ENCODE measurements around the gene SFSWAP. TPM values are rescaled to one million over a fixed set of nuclear protein-coding genes. Genes with fewer than 3 reads are reported as not detected.

SFSWAP gene
- total RNA-seq, 2 experiments from 2014 or later: 65.5 to 67.8 TPM

GRCh38 chr12:131834798-131835615 lies 124.1 kb downstream of the SFSWAP start:
- Mint-ChIP-seq H3K27me3 (peaks cover 22% of the 10 kb centered on the region), H3K4me1 (peaks cover 1% of the 10 kb centered on the region), H3K36me3 (no peaks in the 10 kb centered on the region), H3K27ac (no peak overlapping the region), H3K4me3 (no peak overlapping the region), H3K9me3 (no peaks in the 10 kb centered on the region)
- no peak for DNase-seq
- POLR2A ChIA-PET: interaction anchor here (2.5 kb wide), 1 partner anchor 115 kb away, joined by 6 read pairs; the partner anchor contains the start of gene EP400
- no peak for ATAC-seq (ENCODE audit: low read depth)

- POLR2A ChIA-PET: interaction anchor here (2.5 kb wide), 1 partner anchor 114 kb away, joined by 6 read pairs; the partner anchor contains the start of gene EP400
- H3K27ac Mint-ChIP-seq: no peak overlapping the region
- no peak for DNase-seq
- no peak for ATAC-seq (ENCODE audit: low read depth)
- H3K4me3 Mint-ChIP-seq: no peak overlapping the region
- H3K9me3 Mint-ChIP-seq: no peaks in the 10 kb centered on the region
- peaks cover 1% of the 10 kb centered on the region for H3K4me1 Mint-ChIP-seq
- H3K27me3 Mint-ChIP-seq: peaks cover 20% of the 10 kb centered on the region
- no peaks in the 10 kb centered on the region for H3K36me3 Mint-ChIP-seq
These were observed 124.8 kb downstream of the SFSWAP start for GRCh38 chr12:131835616-131836171.

- ATAC-seq (ENCODE audit: low read depth): no peak
- Mint-ChIP-seq H3K9me3 (no peaks in the 10 kb centered on the region), H3K36me3 (no peaks in the 10 kb centered on the region), H3K27me3 (peaks cover 15% of the 10 kb centered on the region), H3K27ac (no peak overlapping the region), H3K4me1 (no peaks in the 10 kb centered on the region), H3K4me3 (no peak overlapping the region)
- POLR2A ChIA-PET: interaction anchor here (2.5 kb wide), 1 partner anchor 113 kb away, joined by 6 read pairs; the partner anchor contains the start of gene EP400
- no peak for DNase-seq
These were observed 125.3 kb downstream of the SFSWAP start for GRCh38 chr12:131836193-131836592.

- no peaks in the 10 kb centered on the region for H3K4me1 Mint-ChIP-seq
- H3K27me3 Mint-ChIP-seq: peaks cover 10% of the 10 kb centered on the region
- H3K27ac Mint-ChIP-seq: no peak overlapping the region
- H3K9me3 Mint-ChIP-seq: no peaks in the 10 kb centered on the region
- no peak overlapping the region for H3K4me3 Mint-ChIP-seq
- POLR2A ChIA-PET: interaction anchor here (2.5 kb wide), 1 partner anchor 113 kb away, joined by 6 read pairs; the partner anchor contains the start of gene EP400
- no peaks in the 10 kb centered on the region for H3K36me3 Mint-ChIP-seq
- no peak for DNase-seq
- no peak for ATAC-seq (ENCODE audit: low read depth)
These were observed 126.0 kb downstream of the SFSWAP start for GRCh38 chr12:131836714-131837397.

GRCh38 chr12:131840643-131841416 lies 129.9 kb downstream of the SFSWAP start:
- H3K4me3 Mint-ChIP-seq: no peak overlapping the region
- POLR2A ChIA-PET: no interaction called here

GRCh38 chr12:131841547-131841946 lies 130.7 kb downstream of the SFSWAP start:
- no peaks in the 10 kb centered on the region for H3K4me1 Mint-ChIP-seq
- ATAC-seq (ENCODE audit: low read depth): no peak

More at GRCh38 chr12:131840643-131841416, 129.9 kb downstream of the SFSWAP start:
- Mint-ChIP-seq H3K36me3 (no peaks in the 10 kb centered on the region), H3K27me3 (no peaks in the 10 kb centered on the region), H3K27ac (no peak overlapping the region), H3K9me3 (no peaks in the 10 kb centered on the region), H3K4me1 (no peaks in the 10 kb centered on the region)
- no peak for ATAC-seq (ENCODE audit: low read depth)
- DNase-seq: no peak

GRCh38 chr12:131842169-131842568 lies 131.3 kb downstream of the SFSWAP start:
- DNase-seq: no peak
- Mint-ChIP-seq H3K9me3 (no peaks in the 10 kb centered on the region), H3K4me1 (no peaks in the 10 kb centered on the region), H3K27me3 (no peaks in the 10 kb centered on the region), H3K27ac (no peak overlapping the region), H3K4me3 (no peak overlapping the region), H3K36me3 (no peaks in the 10 kb centered on the region)
- ATAC-seq (ENCODE audit: low read depth): no peak
- POLR2A ChIA-PET: no interaction called here

More at GRCh38 chr12:131841547-131841946, 130.7 kb downstream of the SFSWAP start:
- POLR2A ChIA-PET: no interaction called here
- H3K27me3 Mint-ChIP-seq: no peaks in the 10 kb centered on the region
- no peak overlapping the region for H3K27ac Mint-ChIP-seq
- H3K4me3 Mint-ChIP-seq: no peak overlapping the region
- no peaks in the 10 kb centered on the region for H3K36me3 Mint-ChIP-seq
- no peak for DNase-seq
- H3K9me3 Mint-ChIP-seq: no peaks in the 10 kb centered on the region

- no peak for DNase-seq
- ATAC-seq (ENCODE audit: low read depth): no peak
- no peak overlapping the region for H3K27ac Mint-ChIP-seq
- H3K4me1 Mint-ChIP-seq: no peaks in the 10 kb centered on the region
- H3K36me3 Mint-ChIP-seq: no peaks in the 10 kb centered on the region
- no peak overlapping the region for H3K4me3 Mint-ChIP-seq
- no peaks in the 10 kb centered on the region for H3K27me3 Mint-ChIP-seq
- POLR2A ChIA-PET: no interaction called here
- no peaks in the 10 kb centered on the region for H3K9me3 Mint-ChIP-seq
These were observed 132.6 kb downstream of the SFSWAP start for GRCh38 chr12:131843527-131843926.

- no peak for ATAC-seq (ENCODE audit: low read depth)
- no peak for DNase-seq
- H3K4me3 Mint-ChIP-seq: no peak overlapping the region
- H3K27me3 Mint-ChIP-seq: no peaks in the 10 kb centered on the region
- no peaks in the 10 kb centered on the region for H3K36me3 Mint-ChIP-seq
- H3K4me1 Mint-ChIP-seq: no peaks in the 10 kb centered on the region
- H3K9me3 Mint-ChIP-seq: no peaks in the 10 kb centered on the region
- no peak overlapping the region for H3K27ac Mint-ChIP-seq
- POLR2A ChIA-PET: no interaction called here
These were observed 133.2 kb downstream of the SFSWAP start for GRCh38 chr12:131844140-131844539.

GRCh38 chr12:131844656-131845055 lies 133.8 kb downstream of the SFSWAP start:
- Mint-ChIP-seq H3K4me3 (no peak overlapping the region), H3K27me3 (no peaks in the 10 kb centered on the region), H3K36me3 (no peaks in the 10 kb centered on the region), H3K27ac (no peak overlapping the region), H3K9me3 (no peaks in the 10 kb centered on the region), H3K4me1 (no peaks in the 10 kb centered on the region)
- POLR2A ChIA-PET: no interaction called here
- ATAC-seq (ENCODE audit: low read depth) (no peak), DNase-seq (no peak)

- H3K9me3 Mint-ChIP-seq: no peaks in the 10 kb centered on the region
- no peak for ATAC-seq (ENCODE audit: low read depth)
- H3K4me1 Mint-ChIP-seq: no peaks in the 10 kb centered on the region
- no peaks in the 10 kb centered on the region for H3K27me3 Mint-ChIP-seq
- POLR2A ChIA-PET: no interaction called here
- no peaks in the 10 kb centered on the region for H3K36me3 Mint-ChIP-seq
- no peak overlapping the region for H3K4me3 Mint-ChIP-seq
- H3K27ac Mint-ChIP-seq: no peak overlapping the region
- DNase-seq: no peak
These were observed 134.2 kb downstream of the SFSWAP start for GRCh38 chr12:131845121-131845520.

- H3K9me3 Mint-ChIP-seq: no peaks in the 10 kb centered on the region
- ATAC-seq (ENCODE audit: low read depth) (no peak), DNase-seq (no peak)
- H3K27ac Mint-ChIP-seq: no peak overlapping the region
- no peak overlapping the region for H3K4me3 Mint-ChIP-seq
- POLR2A ChIA-PET: no interaction called here
- H3K27me3 Mint-ChIP-seq: no peaks in the 10 kb centered on the region
- H3K4me1 Mint-ChIP-seq: no peaks in the 10 kb centered on the region
- H3K36me3 Mint-ChIP-seq: no peaks in the 10 kb centered on the region
These were observed 136.6 kb downstream of the SFSWAP start for GRCh38 chr12:131847456-131847855.

GRCh38 chr12:131848753-131849152 lies 137.9 kb downstream of the SFSWAP start:
- POLR2A ChIA-PET: no interaction called here
- H3K4me1 Mint-ChIP-seq: no peaks in the 10 kb centered on the region
- no peak overlapping the region for H3K27ac Mint-ChIP-seq
- no peak for ATAC-seq (ENCODE audit: low read depth)
- no peak overlapping the region for H3K4me3 Mint-ChIP-seq
- H3K27me3 Mint-ChIP-seq: no peaks in the 10 kb centered on the region
- no peaks in the 10 kb centered on the region for H3K9me3 Mint-ChIP-seq
- no peak for DNase-seq
- H3K36me3 Mint-ChIP-seq: no peaks in the 10 kb centered on the region

Measured in activated naive CD8-positive, alpha-beta T cell treated with anti-CD3 and anti-CD28 coated beads, Interleukin-2, amount 10 ng/mL, durations not matched to agents 7 days and 5 days (primary cell).